Measurements from ENCODE around the gene HRH1. TPM values are rescaled to one million over a fixed set of nuclear protein-coding genes. Genes with fewer than 3 reads are reported as not detected.

HRH1 gene, protein sequence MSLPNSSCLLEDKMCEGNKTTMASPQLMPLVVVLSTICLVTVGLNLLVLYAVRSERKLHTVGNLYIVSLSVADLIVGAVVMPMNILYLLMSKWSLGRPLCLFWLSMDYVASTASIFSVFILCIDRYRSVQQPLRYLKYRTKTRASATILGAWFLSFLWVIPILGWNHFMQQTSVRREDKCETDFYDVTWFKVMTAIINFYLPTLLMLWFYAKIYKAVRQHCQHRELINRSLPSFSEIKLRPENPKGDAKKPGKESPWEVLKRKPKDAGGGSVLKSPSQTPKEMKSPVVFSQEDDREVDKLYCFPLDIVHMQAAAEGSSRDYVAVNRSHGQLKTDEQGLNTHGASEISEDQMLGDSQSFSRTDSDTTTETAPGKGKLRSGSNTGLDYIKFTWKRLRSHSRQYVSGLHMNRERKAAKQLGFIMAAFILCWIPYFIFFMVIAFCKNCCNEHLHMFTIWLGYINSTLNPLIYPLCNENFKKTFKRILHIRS
- 8.4 and 12.1 TPM in 2 replicates for total RNA-seq

DNA sequence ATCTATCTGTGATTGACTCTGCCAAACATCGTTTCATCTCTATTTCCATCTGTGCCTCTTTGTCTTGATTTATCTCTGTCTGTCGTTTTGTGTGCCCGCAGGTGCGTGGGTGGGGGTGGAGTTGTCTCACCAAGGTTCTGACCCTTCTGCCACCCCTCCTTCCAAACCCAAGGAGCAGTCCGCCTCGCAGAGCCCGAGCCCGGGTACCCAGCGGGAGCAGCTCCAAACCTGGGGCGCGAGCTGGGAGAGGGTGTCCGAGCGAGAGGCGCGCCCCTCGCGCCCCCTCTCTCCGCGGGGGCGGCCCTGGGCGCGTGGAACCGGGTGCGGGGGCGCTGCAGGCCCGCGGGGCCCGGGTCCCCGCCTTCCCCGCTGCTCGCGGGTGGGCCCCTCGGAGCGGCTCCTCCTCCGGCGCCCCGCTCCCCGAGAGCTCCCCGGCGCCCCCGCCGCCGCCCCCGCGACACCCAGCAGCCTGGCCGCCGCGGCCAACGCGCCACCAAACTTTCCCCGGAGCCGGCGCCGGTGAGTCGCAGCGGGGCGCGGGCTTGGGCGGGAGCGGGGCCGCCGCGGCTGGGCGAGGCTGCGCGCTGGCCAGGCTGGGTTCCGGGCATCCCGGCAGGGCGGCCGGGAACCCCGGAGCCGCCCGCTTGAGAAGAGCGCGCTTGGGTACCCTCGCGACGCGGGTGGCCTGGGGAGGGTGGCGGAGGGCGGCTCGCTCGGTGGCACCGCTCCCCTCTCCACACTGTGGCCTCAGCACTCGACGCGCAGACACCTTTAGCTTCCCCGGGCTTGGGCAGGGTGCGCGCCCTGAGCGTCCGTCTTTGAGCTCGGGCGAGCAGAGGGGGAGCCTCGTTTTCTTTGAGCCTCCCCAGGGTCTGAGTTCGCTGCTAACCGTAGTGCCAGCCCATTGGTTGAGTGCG lies at the start of gene HRH1:
Gene HRH1 (plus strand): TSS at position 458 of the 917 bp plus-strand sequence. CDS start 104,545 bp downstream, outside the sequence.

DNA sequence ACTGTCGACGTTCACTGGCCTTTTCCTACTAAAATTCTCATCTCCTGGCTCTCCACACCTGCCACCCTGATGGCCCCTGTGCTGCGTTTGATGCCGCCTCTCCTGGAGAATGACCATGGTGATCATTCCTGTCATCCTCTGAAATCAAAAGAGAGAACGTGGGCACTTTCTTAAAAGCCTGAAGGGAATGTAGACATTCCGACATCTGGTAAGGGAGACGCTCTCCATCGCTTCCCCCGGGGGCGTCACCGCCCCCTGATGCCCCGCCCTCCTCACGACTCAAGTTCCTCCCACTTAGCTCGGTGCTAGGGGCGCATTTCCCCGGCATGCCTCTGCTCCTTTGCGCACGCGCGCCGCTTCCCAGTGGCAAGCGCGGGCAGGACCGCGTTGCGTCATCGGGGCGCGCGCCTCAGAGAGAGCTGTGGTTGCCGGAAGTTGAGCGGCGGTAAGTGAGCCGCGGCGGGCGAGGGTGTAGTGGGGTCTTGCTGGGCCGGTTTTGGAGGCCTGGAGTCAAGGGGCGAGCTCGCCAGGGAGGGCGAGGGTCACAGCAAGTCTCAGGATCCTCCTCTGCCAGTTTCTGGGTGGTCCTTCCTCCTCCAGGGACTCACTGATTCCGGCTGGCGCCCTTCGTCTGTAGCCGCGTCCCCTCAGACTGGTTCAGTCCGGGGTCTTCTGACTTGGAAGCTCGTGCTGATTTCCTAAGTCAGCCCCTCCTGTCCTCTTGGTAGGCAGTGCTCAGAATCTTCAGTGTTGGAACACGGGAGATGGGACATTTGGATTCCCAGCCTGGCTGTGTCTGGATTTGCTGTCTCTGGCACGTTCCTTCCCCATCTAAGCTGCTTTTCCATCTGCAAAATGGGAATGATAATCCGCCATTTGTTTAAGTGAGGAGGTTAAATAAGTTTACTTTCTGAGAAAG lies 118.0 kb downstream of the HRH1 start, which contains the start of gene ATG7:
Gene ATG7 (plus strand): TSS at position 412 of the 919 bp plus-strand sequence. CDS start 26,299 bp downstream, outside the sequence.

Small RNAs within 50 kb of the gene (small RNA-seq; reads per million reads assigned to genes)
- not detected for gene AC083855.1

Other genes starting within 250 kb of the HRH1 start
- gene SLC6A1, start 161.7 kb upstream of the HRH1 start, total RNA-seq: not detected in 2 replicates
- 83.4 and 112 TPM in 2 replicates for gene ATG7, start 117.9 kb downstream of the HRH1 start, total RNA-seq